Tibial artery (tissue), 4 donors: ENCODE results near the gene TMEM14A.
A peak's percentile ranks its signal among the peaks of the same experiment; 100 is the strongest.

ENCODE experiments used
- DNase-seq, 2 donors: peaks; one replicate each; pipeline ENCODE4 v3.0.0-alpha.2; 2019
- H3K27ac ChIP-seq, 2 donors: fragments of 200-600 bp; sonication (generic) in 1 of 2; 1 replicate in 1 of 2; 2 replicates in 1 of 2; pipeline ENCODE4 v1.5.1; 2018 to 2019; ENCODE audit warnings: mild to moderate bottlenecking in 1 of 2
- H3K27me3 ChIP-seq, 2 donors: fragments of 200-600 bp; sonication (generic) in 1 of 2; one replicate each; pipeline versions ENCODE4 v1.5.1 to v1.6.0; 2016 to 2019
- H3K36me3 ChIP-seq, 3 donors: fragments of 200-600 bp; sonication (generic) in 2 of 3; one replicate each; pipeline ENCODE4 v1.5.1; 2016 to 2019; ENCODE audit warnings: mild to moderate bottlenecking in 2 of 3
- H3K4me1 ChIP-seq, 4 donors: fragments of 200-600 bp; sonication (generic) in 2 of 4; 1 replicate in 3 of 4; 2 replicates in 1 of 4; pipeline ENCODE4 v1.5.1; 2016 to 2019
- H3K4me3 ChIP-seq, 2 donors: fragments of 200-600 bp; sonication (generic) in 1 of 2; 1 replicate in 1 of 2; 2 replicates in 1 of 2; pipeline ENCODE4 v1.5.1; 2018 to 2019; ENCODE audit warnings: mild to moderate bottlenecking in 2 of 2
- H3K9me3 ChIP-seq, 3 donors: fragments of 200-600 bp; sonication (generic) in 1 of 3; one replicate each; pipeline ENCODE4 v1.5.1; 2016 to 2019
- intact Hi-C: fragments of 100-400 bp; cut with DNase I; formaldehyde crosslinking; loops from one replicate; pipeline ENCODE4 v1.15.0; 2023; ENCODE audit warnings: low total_unique reads
- TF ChIP-seq, protein P1 (sequence below), 2 experiments: fragments of 200-600 bp in 1 of 2; fragments of 450-650 bp in 1 of 2; IDR thresholded peaks; one replicate each; pipeline ENCODE4 v1.5.1; 2017 to 2019; ENCODE audit warnings: antibody characterized with exemption in 2 of 2, mild to moderate bottlenecking in 1 of 2, moderate library complexity in 1 of 2

The TMEM14A gene

DNA sequence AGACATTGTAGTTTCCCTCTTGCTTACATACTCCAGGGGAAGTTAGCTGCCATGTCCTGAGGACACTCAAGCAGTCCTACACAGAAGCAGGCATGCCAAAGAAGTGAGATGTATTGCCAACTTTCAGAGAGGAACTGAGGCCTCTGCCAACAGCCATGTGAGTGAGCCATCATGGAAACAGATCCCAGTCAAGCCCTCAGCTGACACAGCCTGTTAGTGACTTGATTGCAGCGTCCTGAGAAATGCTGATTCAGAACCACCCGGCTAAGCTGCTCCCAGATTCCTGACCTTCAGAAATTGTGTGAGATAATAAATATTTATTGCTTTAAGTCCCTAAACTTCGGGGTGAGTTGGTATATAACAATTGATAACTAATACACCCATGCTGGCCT, 54.2 kb downstream of the TMEM14A start:
- H3K9me3 ChIP-seq, result no peaks in the 10 kb centered on the region
- intact Hi-C loops, result no loop called here
- H3K27me3 ChIP-seq, result no peaks in the 10 kb centered on the region
- H3K27ac ChIP-seq, result peak overlapping the region; percentile 52 to 77
- peaks cover 0 to 40% (median 15%) of the 10 kb centered on the region in 4 donors for H3K4me1 ChIP-seq
- no peak overlapping the region for H3K4me3 ChIP-seq
- peak; percentile 45 to 68 for DNase-seq
- no peaks in the 10 kb centered on the region for H3K36me3 ChIP-seq
- TF ChIP-seq, protein P1, sequence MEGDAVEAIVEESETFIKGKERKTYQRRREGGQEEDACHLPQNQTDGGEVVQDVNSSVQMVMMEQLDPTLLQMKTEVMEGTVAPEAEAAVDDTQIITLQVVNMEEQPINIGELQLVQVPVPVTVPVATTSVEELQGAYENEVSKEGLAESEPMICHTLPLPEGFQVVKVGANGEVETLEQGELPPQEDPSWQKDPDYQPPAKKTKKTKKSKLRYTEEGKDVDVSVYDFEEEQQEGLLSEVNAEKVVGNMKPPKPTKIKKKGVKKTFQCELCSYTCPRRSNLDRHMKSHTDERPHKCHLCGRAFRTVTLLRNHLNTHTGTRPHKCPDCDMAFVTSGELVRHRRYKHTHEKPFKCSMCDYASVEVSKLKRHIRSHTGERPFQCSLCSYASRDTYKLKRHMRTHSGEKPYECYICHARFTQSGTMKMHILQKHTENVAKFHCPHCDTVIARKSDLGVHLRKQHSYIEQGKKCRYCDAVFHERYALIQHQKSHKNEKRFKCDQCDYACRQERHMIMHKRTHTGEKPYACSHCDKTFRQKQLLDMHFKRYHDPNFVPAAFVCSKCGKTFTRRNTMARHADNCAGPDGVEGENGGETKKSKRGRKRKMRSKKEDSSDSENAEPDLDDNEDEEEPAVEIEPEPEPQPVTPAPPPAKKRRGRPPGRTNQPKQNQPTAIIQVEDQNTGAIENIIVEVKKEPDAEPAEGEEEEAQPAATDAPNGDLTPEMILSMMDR (IDR thresholded peaks at IDR 0.05), result no peak

GRCh38 chr6:52725535-52726192, 54.8 kb downstream of the TMEM14A start:
- TF ChIP-seq, protein P1 (IDR thresholded peaks at IDR 0.05), result no peak
- DNase-seq, result no peak
- intact Hi-C loops, result no loop called here
- H3K27ac ChIP-seq, result peak overlapping the region; percentile 52 to 77
- peaks cover 0 to 40% (median 15%) of the 10 kb centered on the region in 4 donors for H3K4me1 ChIP-seq
- no peaks in the 10 kb centered on the region for H3K9me3 ChIP-seq
- H3K36me3 ChIP-seq, result no peaks in the 10 kb centered on the region
- H3K4me3 ChIP-seq, result no peak overlapping the region
- no peaks in the 10 kb centered on the region for H3K27me3 ChIP-seq

- TF ChIP-seq, protein P1 (IDR thresholded peaks at IDR 0.05), result no peak
- H3K4me1 ChIP-seq, result peaks cover 0 to 40% (median 15%) of the 10 kb centered on the region in 4 donors
- no peaks in the 10 kb centered on the region for H3K9me3 ChIP-seq
- H3K4me3 ChIP-seq, result no peak overlapping the region
- no peak overlapping the region for H3K27ac ChIP-seq
- no peak for DNase-seq
- no peaks in the 10 kb centered on the region for H3K36me3 ChIP-seq
- no peaks in the 10 kb centered on the region for H3K27me3 ChIP-seq
- intact Hi-C loops, result no loop called here
These were observed 55.3 kb downstream of the TMEM14A start for GRCh38 chr6:52726193-52726542.

DNA sequence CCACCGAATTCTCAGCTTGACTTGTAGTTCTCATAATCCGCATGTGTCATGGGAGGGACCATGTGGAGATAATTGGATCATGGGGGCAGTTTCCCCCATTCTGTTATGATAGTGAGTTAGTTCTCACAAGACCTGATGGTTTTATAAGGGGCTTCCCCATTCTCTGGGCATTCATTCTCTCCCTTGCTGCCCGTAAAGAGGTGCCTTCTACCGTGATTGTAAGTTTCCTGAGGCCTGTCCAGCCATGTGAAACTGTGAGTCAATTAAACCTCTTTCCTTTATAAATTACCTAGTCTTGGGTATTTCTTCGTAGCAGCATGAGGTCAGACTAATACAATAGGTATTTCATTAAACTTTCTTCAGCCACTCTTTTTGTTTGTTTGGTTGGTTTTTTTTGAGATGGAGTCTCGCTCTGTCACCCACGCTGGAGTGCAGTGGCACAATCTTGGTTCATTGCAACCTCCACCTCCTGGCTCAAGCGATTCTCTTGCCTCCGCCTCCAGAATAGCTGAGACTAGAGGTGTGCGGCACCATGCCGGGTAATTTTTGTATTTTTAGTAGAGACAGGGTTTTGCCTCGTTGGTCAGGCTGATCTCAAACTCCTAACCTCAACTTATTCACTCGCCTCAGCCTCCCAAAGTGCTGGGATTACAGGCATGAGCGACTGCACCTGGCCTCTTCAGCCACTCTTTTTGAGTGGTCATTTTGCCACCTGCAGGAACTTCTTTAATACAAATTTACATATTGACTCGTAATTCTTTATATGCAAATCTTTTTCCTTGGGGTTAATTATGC, 56.0 kb downstream of the TMEM14A start:
- Histone ChIP-seq H3K4me3 (no peak overlapping the region), H3K27ac (peak overlapping the region; percentile 7 to 9), H3K4me1 (peaks cover 0 to 40% (median 15%) of the 10 kb centered on the region in 4 donors), H3K36me3 (no peaks in the 10 kb centered on the region), H3K27me3 (no peaks in the 10 kb centered on the region), H3K9me3 (no peaks in the 10 kb centered on the region)
- no peak for DNase-seq
- TF ChIP-seq, protein P1 (IDR thresholded peaks at IDR 0.05), result no peak
- intact Hi-C loops, result no loop called here

DNA sequence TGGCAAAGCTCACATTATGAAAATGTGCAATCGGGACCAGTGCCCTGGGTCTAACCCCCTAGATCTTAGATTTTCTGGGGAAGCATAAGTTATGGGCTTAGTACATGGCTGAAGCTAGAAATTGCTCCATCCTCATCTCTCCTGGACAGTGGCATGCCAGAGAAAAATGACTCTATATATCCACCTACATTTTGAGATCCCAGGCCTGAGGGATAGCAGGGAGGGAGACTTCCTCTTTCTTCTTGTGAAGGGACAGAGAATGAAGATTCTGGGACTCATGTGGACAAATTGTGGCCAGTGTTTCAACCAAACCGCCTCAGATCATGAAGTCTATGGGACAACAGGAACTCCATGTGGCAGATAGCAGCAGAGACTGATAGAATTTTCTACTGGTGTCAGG, 57.0 kb downstream of the TMEM14A start:
- Histone ChIP-seq H3K36me3 (no peaks in the 10 kb centered on the region), H3K27ac (peak overlapping the region; percentile 19 to 50), H3K4me3 (no peak overlapping the region), H3K27me3 (no peaks in the 10 kb centered on the region), H3K9me3 (no peaks in the 10 kb centered on the region), H3K4me1 (peaks cover 0 to 40% (median 15%) of the 10 kb centered on the region in 4 donors)
- TF ChIP-seq, protein P1 (IDR thresholded peaks at IDR 0.05), result no peak
- intact Hi-C loops, result no loop called here
- no peak for DNase-seq
